GM12878 (cell line): ENCODE results near the gene COX5A. TPM values are rescaled to one million over a fixed set of nuclear protein-coding genes. Genes with fewer than 3 reads are reported as not detected.

ENCODE experiments used
- ATAC-seq: fragments of 200-7000 bp; cut with Tn5 transposase; 3 replicates; pipeline ENCODE4 v1.9.1; 2020; ENCODE audit warnings: mild to moderate bottlenecking, moderate library complexity
- Bru-seq: library from RNA; stranded (reverse); fragments of 400-500 nt; gene quantifications from one replicate; lab custom pipeline; 2021; lab: Mats Ljungman, UMichigan
- BruChase-seq, 2 experiments: library from RNA; stranded (reverse); fragments of 400-500 nt; gene quantifications; one replicate each; lab custom pipeline; 2021; lab: Mats Ljungman, UMichigan
- BruUV-seq: library from RNA; stranded (reverse); fragments of 400-500 nt; replicated peaks from 2 replicates; lab custom pipeline; 2021; lab: Mats Ljungman, UMichigan
- CTCF ChIA-PET: fragments of 300-600 bp; sonication (Branson Sonifier 250); formaldehyde crosslinking; extraction: SDS; loops from one replicate; lab custom pipeline; 2021; ENCODE audit warnings: inconsistent platforms; lab: Yijun Ruan, JAX
- POLR2A ChIA-PET: fragments of 350-600 bp; formaldehyde crosslinking; extraction: SDS; loops from one replicate; lab custom pipeline; 2021; ENCODE audit warnings: inconsistent platforms; lab: Charles Lee
- RAD21 ChIA-PET: fragments of 300-600 bp; sonication (Branson Sonifier 250); formaldehyde crosslinking; loops from one replicate; lab custom pipeline; 2023; ENCODE audit warnings: antibody characterized with exemption; ENCODE audit not compliant: unreplicated experiment; lab: Charles Lee
- SMC1A ChIA-PET: fragments of 300-600 bp; sonication (Branson Sonifier 250); formaldehyde crosslinking; loops from one replicate; lab custom pipeline; 2023; ENCODE audit not compliant: unreplicated experiment, uncharacterized antibody; lab: Charles Lee
- DNase-seq: peaks from one replicate; pipeline ENCODE4 v3.0.0-alpha.2; 2011; ENCODE audit warnings: low read depth, low spot score
- FAIRE-seq: peaks from 3 replicates; lab custom pipeline; 2011; peaks lifted over from hg19 to GRCh38; lab: Jason Lieb, UNC
- H2AFZ ChIP-seq: 2 replicates; pipeline ENCODE4 v1.6.0; 2011; ENCODE audit warnings: low read depth, low read length, control low read depth; ENCODE audit not compliant: control insufficient read depth
- H3K27ac ChIP-seq: 2 replicates; pipeline ENCODE4 v1.5.1; 2011; ENCODE audit warnings: control low read depth; ENCODE audit not compliant: control insufficient read depth, insufficient read depth
- H3K27me3 ChIP-seq, 2 experiments: replicated peaks in 1 of 2; 2 replicates each; pipeline versions ENCODE4 v1.6.0 to v1.6.1; 2011; ENCODE audit warnings: low read length in 1 of 2; ENCODE audit not compliant: control insufficient read depth in 2 of 2, insufficient read depth in 2 of 2
- H3K36me3 ChIP-seq, 2 experiments: 2 replicates each; pipeline ENCODE4 v1.5.1; 2011; ENCODE audit warnings: low read length in 1 of 2; ENCODE audit not compliant: control insufficient read depth in 2 of 2, insufficient read depth in 2 of 2
- H3K4me1 ChIP-seq: 2 replicates; pipeline ENCODE4 v1.6.1; 2011; ENCODE audit warnings: mild to moderate bottlenecking, low read length, moderate library complexity, mixed read lengths; ENCODE audit not compliant: control insufficient read depth, insufficient read depth
- H3K4me2 ChIP-seq: 2 replicates; pipeline ENCODE4 v1.6.0; 2011; ENCODE audit warnings: control low read depth; ENCODE audit not compliant: control insufficient read depth, insufficient read depth
- H3K4me3 ChIP-seq: fragments of 200-600 bp; sonication (generic); 2 replicates; pipeline ENCODE4 v1.5.1; 2016
- H3K79me2 ChIP-seq: 2 replicates; pipeline ENCODE4 v1.6.0; 2011; ENCODE audit warnings: low read length; ENCODE audit not compliant: control insufficient read depth, insufficient read depth
- H3K9ac ChIP-seq: 2 replicates; pipeline ENCODE4 v1.8.0; 2011; ENCODE audit warnings: low read length, control low read depth, mixed read lengths; ENCODE audit not compliant: control insufficient read depth, insufficient read depth
- H3K9me3 ChIP-seq: replicated peaks from 3 replicates; pipeline ENCODE4 v1.5.1; 2011; ENCODE audit warnings: mild to moderate bottlenecking, low read length; ENCODE audit not compliant: control insufficient read depth, insufficient read depth
- H4K20me1 ChIP-seq: 2 replicates; pipeline ENCODE4 v1.6.0; 2011; ENCODE audit not compliant: control insufficient read depth, insufficient read depth
- HDAC2 ChIP-seq: fragments of 200-600 bp; sonication (generic); IDR thresholded peaks from 2 replicates; pipeline ENCODE4 v1.6.1; 2017
- MEF2B ChIP-seq: fragments of 450-650 bp; IDR thresholded peaks from 2 replicates; pipeline ENCODE4 v1.6.1; 2018; ENCODE audit warnings: mild to moderate bottlenecking, moderate library complexity; ENCODE audit not compliant: partially characterized antibody, poor library complexity, severe bottlenecking
- NR2F1 ChIP-seq: fragments of 450-650 bp; conservative IDR thresholded peaks from 2 replicates; pipeline ENCODE4 v1.6.1; 2017; ENCODE audit warnings: mild to moderate bottlenecking
- PAX8 ChIP-seq: fragments of 450-650 bp; IDR thresholded peaks from 2 replicates; pipeline ENCODE4 v1.6.1; 2017; ENCODE audit warnings: mild to moderate bottlenecking, moderate library complexity
- POU2F2 ChIP-seq: IDR thresholded peaks from 3 replicates; pipeline ENCODE4 v1.6.1; 2011; ENCODE audit warnings: low read depth, mild to moderate bottlenecking, low read length, borderline replicate concordance
- RAD21 ChIP-seq: IDR thresholded peaks from 2 replicates; pipeline ENCODE4 v1.6.1; 2011; ENCODE audit warnings: mild to moderate bottlenecking, low read depth, low read length, moderate library complexity; ENCODE audit not compliant: insufficient read depth
- RFX5 ChIP-seq: IDR thresholded peaks from 2 replicates; pipeline ENCODE4 v1.6.1; 2011; ENCODE audit warnings: low read depth, low read length, improper control_type of control experiment
- SIN3A ChIP-seq: IDR thresholded peaks from 2 replicates; pipeline ENCODE4 v1.6.1; 2012; ENCODE audit warnings: low read depth, low read length, improper control_type of control experiment
- TCF3 ChIP-seq: IDR thresholded peaks from 2 replicates; pipeline ENCODE4 v1.6.1; 2012; ENCODE audit warnings: low read depth, mild to moderate bottlenecking, low read length, borderline replicate concordance; ENCODE audit not compliant: insufficient read depth
- TCF7 ChIP-seq: IDR thresholded peaks from 2 replicates; pipeline ENCODE4 v1.6.1; 2014; ENCODE audit warnings: antibody characterized with exemption, borderline replicate concordance
- YBX1 ChIP-seq: fragments of 450-650 bp; IDR thresholded peaks from 2 replicates; pipeline ENCODE4 v1.6.1; 2016; ENCODE audit warnings: antibody characterized with exemption
- WGBS: methylation state at CpG from one replicate; pipeline ENCODE4 v1.1.6; 2016; ENCODE audit warnings: low lambda C conversion rate; ENCODE audit not compliant: insufficient replicate concordance, insufficient coverage; ENCODE audit errors: missing lambda C conversion rate; 5-methylcytosine and 5-hydroxymethylcytosine counted together
- in situ Hi-C: fragments of 300-500 bp; cut with MboI; formaldehyde crosslinking; loops from 9 replicates; pipeline ENCODE4 v1.14.3; 2018; ENCODE audit warnings: mixed read lengths
- intact Hi-C: fragments of 100-400 bp; cut with micrococcal nuclease; formaldehyde crosslinking; loops from one replicate; pipeline ENCODE4 v1.14.2; 2022; ENCODE audit not compliant: unreplicated experiment
- long read RNA-seq, 2 experiments: library from polyadenylated mRNA; unstranded; transcript quantifications; one replicate each; pipeline ENCODE4 v2.0.0, GENCODE V29; 2019 to 2020
- polyA minus RNA-seq, 3 experiments: library from RNA; depleted of rRNA, polyadenylated mRNA; stranded (reverse); fragments of >200 nt; gene quantifications; 2 replicates each; pipeline ENCODE4 v1.2.3, GENCODE V29; 2011
- polyA plus RNA-seq, 11 experiments: library from polyadenylated mRNA; depleted of rRNA in 4 of 11; unstranded in 6 of 11; stranded (reverse) in 5 of 11; fragments of >200 nt; fragmentation: Nextera tagmentation in 4 of 11; fragmentation: Illumina TruSeq in 1 of 11; extraction: Ambion mirVana in 4 of 11; extraction: Trizol in 1 of 11; gene quantifications; 1 replicate in 1 of 11; 2 replicates in 10 of 11; pipeline versions ENCODE4 v1.2.1 to v1.2.3, GENCODE V29; 2011 to 2016; ENCODE audit warnings: inconsistent platforms in 2 of 11, missing spikeins in 2 of 11, low read depth in 1 of 11
- total RNA-seq, 4 experiments: library from RNA; depleted of rRNA in 3 of 4; stranded (reverse); fragments of >200 nt in 3 of 4; fragmentation: Illumina TruSeq in 1 of 4; extraction: Trizol in 1 of 4; gene quantifications; 2 replicates each; pipeline versions ENCODE4 v1.2.1 to v1.2.3, GENCODE V29; 2013 to 2021
- TF ChIP-seq, protein P1 (sequence below): fragments of 150-350 bp; IDR thresholded peaks from 2 replicates; pipeline ENCODE4 v1.6.1; 2014; ENCODE audit warnings: mild to moderate bottlenecking, low read depth, low read length
- TF ChIP-seq, protein P2 (sequence below): IDR thresholded peaks from 2 replicates; pipeline ENCODE4 v1.6.1; 2011; ENCODE audit warnings: low read depth, mild to moderate bottlenecking, low read length, moderate library complexity, borderline replicate concordance; ENCODE audit errors: extremely low read depth
- TF ChIP-seq, protein P3 (sequence below), 3 experiments: IDR thresholded peaks in 2 of 3; conservative IDR thresholded peaks in 1 of 3; 2 replicates each; pipeline ENCODE4 v1.5.1; 2011; ENCODE audit warnings: low read depth in 3 of 3, low read length in 3 of 3, mild to moderate bottlenecking in 3 of 3, control low read depth in 2 of 3, moderate library complexity in 2 of 3, inconsistent platforms in 1 of 3, mixed read lengths in 1 of 3; ENCODE audit not compliant: control insufficient read depth in 2 of 3, insufficient read depth in 1 of 3; ENCODE audit errors: extremely low read depth in 1 of 3

COX5A gene
- 19.8 and 20.4 TPM in 2 replicates for total RNA-seq (2013; cell fraction: nucleolus; rRNA removed)
- 143 and 156 TPM in 2 replicates for total RNA-seq (2014; rRNA removed)
- 316 and 330 TPM in 2 replicates for total RNA-seq (2014; rRNA removed; fragmentation: Illumina TruSeq; extraction: Trizol)
- total RNA-seq (2021) = 420 and 445 TPM in 2 replicates
- 231 TPM for polyA plus RNA-seq (2011; ENCODE audit: low read depth)
- polyA plus RNA-seq (2011; rRNA removed) = 365 and 451 TPM in 2 replicates
- polyA plus RNA-seq (2011; cell fraction: cytosol; rRNA removed) = 285 and 309 TPM in 2 replicates
- 272 and 315 TPM in 2 replicates for polyA plus RNA-seq (2011; cell fraction: nucleus; rRNA removed)
- 619 and 621 TPM in 2 replicates for polyA plus RNA-seq (2012)
- polyA plus RNA-seq (2014; fragmentation: Illumina TruSeq; extraction: Trizol) = 367 and 459 TPM in 2 replicates
- 100 to 1,000 TPM in 1 of 2 experiments, 10 to 100 TPM in 1; 84.5 to 350 TPM for polyA plus RNA-seq (2014; fragmentation: Nextera tagmentation; extraction: Ambion mirVana)
- polyA plus RNA-seq (2014; rRNA removed) = 421 and 474 TPM in 2 replicates
- polyA plus RNA-seq (2016; fragmentation: Nextera tagmentation; extraction: Ambion mirVana) = 1,000 to 10,000 TPM; 1,175 to 1,218 TPM
- 58.5 and 111 TPM in 2 replicates for polyA minus RNA-seq (2011; rRNA and poly(A)+ RNA removed)
- polyA minus RNA-seq (2011; cell fraction: cytosol; rRNA and poly(A)+ RNA removed) = 92.9 and 123 TPM in 2 replicates
- 23.3 and 36.7 TPM in 2 replicates for polyA minus RNA-seq (2011; cell fraction: nucleus; rRNA and poly(A)+ RNA removed)
- percentile 86 among the genes with signal in this experiment for Bru-seq, nascent RNA
- percentile 82 among the genes with signal in this experiment for BruChase-seq, experiment 1, labeled RNA remaining after a 6-hour chase
- BruChase-seq, experiment 2, labeled RNA remaining after a 2-hour chase = percentile 76 among the genes with signal in this experiment
- long read RNA-seq, experiment 1, transcript COX5A-201 (5 exons, 1,268 nt) = major isoform, 290 of 319 reads
- long read RNA-seq, experiment 1, transcript COX5A-204 (4 exons, 579 nt) = minor isoform, 9 of 319 reads
- long read RNA-seq, experiment 1, partial matches to known transcripts = 1 of 319 reads
- long read RNA-seq, experiment 1, other reads (novel, unspliced or antisense) = 14 of 319 reads
- long read RNA-seq, experiment 2, transcript COX5A-201 (5 exons, 1,268 nt) = major isoform, 602 of 628 reads
- long read RNA-seq, experiment 2, transcript COX5A-204 (4 exons, 579 nt) = minor isoform, 6 of 628 reads
- long read RNA-seq, experiment 2, partial matches to known transcripts = 4 of 628 reads
- long read RNA-seq, experiment 2, other reads (novel, unspliced or antisense) = 12 of 628 reads

DNA sequence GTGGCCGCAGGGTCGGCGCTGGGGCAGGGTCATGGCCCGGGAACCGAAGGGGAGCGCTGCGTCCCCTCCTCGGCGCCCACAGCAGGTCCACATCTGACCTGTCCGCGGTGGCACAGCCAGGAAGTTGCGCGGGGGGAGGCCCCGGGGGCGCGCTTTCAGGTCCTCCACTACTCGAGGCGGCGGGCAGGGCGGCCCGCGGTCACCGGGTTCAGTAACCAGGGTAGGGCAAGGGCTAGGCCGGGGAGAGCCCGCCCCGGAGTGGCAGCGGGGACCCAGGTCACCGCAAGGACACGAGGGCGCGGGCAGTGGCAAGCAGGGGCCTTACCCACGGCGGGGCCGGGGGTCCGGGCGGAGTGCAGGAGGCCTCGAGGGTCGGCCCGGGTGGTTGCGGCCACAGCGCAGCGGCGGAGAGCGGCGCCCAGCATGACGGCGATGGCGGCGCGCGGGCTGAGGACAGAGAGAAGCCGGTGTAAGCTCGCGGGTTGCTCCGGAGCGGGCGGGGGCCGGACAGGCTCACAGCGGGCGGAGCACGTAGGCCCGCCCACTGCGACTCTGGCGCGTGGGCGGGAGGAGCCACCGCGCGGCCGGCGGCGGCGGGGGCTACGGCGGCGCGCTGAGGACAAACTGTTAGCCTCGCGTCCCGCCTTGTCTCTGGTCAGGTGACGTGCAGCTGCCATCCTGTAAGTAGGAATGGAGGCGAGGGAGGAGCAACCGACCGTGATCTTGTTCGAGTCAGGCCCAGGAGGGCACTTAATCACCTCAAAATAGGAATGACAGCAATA is at the start of gene COX5A:
Gene COX5A (minus strand): TSS at position 484 of the 782 bp plus-strand sequence. CDS start 59 bp downstream, at position 425.
- ChIA-PET CTCF (interaction anchor here (0.9 kb wide), 1 partner anchor 93 kb away, joined by 3 read pairs; no protein-coding TSS in a partner anchor), RAD21 (interaction anchor here (0.9 to 1.6 kb wide), 4 partner anchors 36 to 173 kb away, joined by 3 to 8 read pairs (median 4); no protein-coding TSS in a partner anchor), POLR2A (interaction anchor here (0.6 to 1.2 kb wide), 6 partner anchors 57 to 160 kb away, joined by 3 to 6 read pairs (median 4); partner anchors contain the start of genes PPCDC and SCAMP5), SMC1A (no interaction called here)
- peak; percentile 98 for FAIRE-seq
- H3K27me3 ChIP-seq = no peaks in the 10 kb centered on the region
- in situ Hi-C loops = no loop called here
- no peaks in the 10 kb centered on the region for H4K20me1 ChIP-seq
- no peaks in the 10 kb centered on the region for H3K36me3 ChIP-seq
- intact Hi-C loops = loop anchor here (10.0 kb wide), 1 partner anchor 707 kb away; the partner anchor contains the start of genes IMP3 and SNX33
- peak within 1 kb of the TSS; percentile 91 for H3K27ac ChIP-seq
- H3K79me2 ChIP-seq = peaks cover 49% of the 10 kb centered on the region
- peak within 1 kb of the TSS; percentile 83 for H3K4me3 ChIP-seq
- H3K9me3 ChIP-seq = no peaks in the 10 kb centered on the region
- peak; percentile 75 for DNase-seq
- H3K4me2 ChIP-seq = peak within 1 kb of the TSS; percentile 81
- WGBS = under 1% methylated on average over 82 of the region's 85 CpGs
- no TSS peak for BruUV-seq
- peak within 1 kb of the TSS; percentile 67 for H2AFZ ChIP-seq
- H3K9ac ChIP-seq = peak within 1 kb of the TSS; percentile 96
- peaks cover 4% of the 10 kb centered on the region for H3K4me1 ChIP-seq
- peak; percentile 95 for ATAC-seq
- no peak for TF ChIP-seq MEF2B
- no peak for TF ChIP-seq RAD21
- peak; percentile 21; the same call in 1 of the 2 replicates for TF ChIP-seq RFX5
- TF ChIP-seq, protein P1, sequence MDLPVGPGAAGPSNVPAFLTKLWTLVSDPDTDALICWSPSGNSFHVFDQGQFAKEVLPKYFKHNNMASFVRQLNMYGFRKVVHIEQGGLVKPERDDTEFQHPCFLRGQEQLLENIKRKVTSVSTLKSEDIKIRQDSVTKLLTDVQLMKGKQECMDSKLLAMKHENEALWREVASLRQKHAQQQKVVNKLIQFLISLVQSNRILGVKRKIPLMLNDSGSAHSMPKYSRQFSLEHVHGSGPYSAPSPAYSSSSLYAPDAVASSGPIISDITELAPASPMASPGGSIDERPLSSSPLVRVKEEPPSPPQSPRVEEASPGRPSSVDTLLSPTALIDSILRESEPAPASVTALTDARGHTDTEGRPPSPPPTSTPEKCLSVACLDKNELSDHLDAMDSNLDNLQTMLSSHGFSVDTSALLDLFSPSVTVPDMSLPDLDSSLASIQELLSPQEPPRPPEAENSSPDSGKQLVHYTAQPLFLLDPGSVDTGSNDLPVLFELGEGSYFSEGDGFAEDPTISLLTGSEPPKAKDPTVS = no peak
- peak; percentile 14; the same call in 1 of the 3 replicates for TF ChIP-seq POU2F2
- TF ChIP-seq TCF3 = peak; percentile 77; the same call in 1 of the 2 replicates
- no peak for TF ChIP-seq YBX1
- no peak; the same call in none of the 2 replicates for TF ChIP-seq SIN3A
- TF ChIP-seq NR2F1 = peak; percentile 94
- TF ChIP-seq PAX8 = no peak
- TF ChIP-seq TCF7 = no peak
- no peak for TF ChIP-seq HDAC2
- TF ChIP-seq, protein P2, sequence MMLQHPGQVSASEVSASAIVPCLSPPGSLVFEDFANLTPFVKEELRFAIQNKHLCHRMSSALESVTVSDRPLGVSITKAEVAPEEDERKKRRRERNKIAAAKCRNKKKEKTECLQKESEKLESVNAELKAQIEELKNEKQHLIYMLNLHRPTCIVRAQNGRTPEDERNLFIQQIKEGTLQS = no peak
- TF ChIP-seq, protein P3, sequence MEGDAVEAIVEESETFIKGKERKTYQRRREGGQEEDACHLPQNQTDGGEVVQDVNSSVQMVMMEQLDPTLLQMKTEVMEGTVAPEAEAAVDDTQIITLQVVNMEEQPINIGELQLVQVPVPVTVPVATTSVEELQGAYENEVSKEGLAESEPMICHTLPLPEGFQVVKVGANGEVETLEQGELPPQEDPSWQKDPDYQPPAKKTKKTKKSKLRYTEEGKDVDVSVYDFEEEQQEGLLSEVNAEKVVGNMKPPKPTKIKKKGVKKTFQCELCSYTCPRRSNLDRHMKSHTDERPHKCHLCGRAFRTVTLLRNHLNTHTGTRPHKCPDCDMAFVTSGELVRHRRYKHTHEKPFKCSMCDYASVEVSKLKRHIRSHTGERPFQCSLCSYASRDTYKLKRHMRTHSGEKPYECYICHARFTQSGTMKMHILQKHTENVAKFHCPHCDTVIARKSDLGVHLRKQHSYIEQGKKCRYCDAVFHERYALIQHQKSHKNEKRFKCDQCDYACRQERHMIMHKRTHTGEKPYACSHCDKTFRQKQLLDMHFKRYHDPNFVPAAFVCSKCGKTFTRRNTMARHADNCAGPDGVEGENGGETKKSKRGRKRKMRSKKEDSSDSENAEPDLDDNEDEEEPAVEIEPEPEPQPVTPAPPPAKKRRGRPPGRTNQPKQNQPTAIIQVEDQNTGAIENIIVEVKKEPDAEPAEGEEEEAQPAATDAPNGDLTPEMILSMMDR (IDR thresholded peaks at IDR 0.05 in 2 of 3, conservative IDR thresholded peaks at IDR 0.05 in 1 of 3; ENCODE audit: control insufficient read depth in 2 of 3, extremely low read depth in 1 of 3, insufficient read depth in 1 of 3, low read depth in 3 of 3, low read length in 3 of 3) = no peak
